DMS 273 (cell line): ENCODE measurements around the gene KRTAP10-7.
"Not testable (repeated sequence)": the region's sequence is repeated elsewhere in the genome, so short reads cannot be mapped to it uniquely, and the experiment has no call there.

Source experiments
- DNase-seq: peaks from one replicate; lab custom pipeline; 2025; ENCODE audit not compliant: unreplicated experiment; lab: John Stamatoyannopoulos, UW

KRTAP10-7 gene

DNA sequence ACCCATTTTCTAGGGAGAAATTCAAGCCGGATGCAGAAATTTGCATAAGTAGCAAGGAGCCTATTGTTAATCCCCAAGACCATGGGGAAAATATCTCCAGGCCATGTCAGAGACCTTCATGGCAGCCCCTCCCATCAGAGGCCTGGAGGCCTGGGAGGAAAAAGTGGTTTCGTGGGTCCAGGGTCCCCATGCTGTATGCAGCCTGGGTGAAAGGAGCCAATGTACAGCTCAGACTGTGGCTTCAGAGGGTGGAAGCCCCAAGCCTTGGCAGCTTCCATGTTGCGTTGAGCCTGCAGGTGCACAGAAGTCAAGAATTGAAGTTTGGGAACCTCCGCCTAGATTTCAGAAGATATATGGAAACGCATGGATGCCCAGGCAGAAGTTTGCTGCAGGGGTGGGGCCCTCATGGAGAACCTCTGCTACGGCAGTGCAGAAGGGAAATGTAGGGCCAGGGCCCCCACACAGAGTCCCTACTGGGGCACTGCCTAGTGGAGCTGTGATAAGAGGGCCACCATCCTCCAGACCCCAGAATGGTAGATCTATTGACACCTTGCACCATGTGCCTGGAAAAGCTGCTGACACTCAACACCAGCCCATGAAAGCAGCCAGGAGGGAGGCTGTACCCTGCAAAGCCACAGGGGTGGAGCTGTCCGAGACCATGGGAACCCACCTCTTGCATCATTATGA is 9.9 kb downstream of the KRTAP10-7 start:
- not testable (repeated sequence) for DNase-seq

DNA sequence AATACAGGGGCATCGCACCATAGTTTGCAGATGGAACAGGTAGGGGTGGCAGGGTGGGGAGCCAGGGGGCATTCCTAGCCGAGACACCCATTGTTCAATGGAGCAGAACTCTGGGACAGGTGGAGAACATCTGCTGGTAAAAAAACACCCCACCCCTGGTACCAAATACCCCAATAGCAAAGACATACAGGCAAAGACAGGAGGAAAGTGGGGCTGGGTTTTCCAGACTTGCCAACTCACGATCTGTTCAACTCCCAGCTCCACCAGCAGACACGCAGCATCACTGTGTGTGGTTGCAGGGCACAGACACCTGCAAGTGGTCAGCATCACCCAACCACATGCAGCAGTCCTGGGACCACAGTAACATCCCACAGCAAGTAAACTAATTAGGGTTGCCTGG is 11.2 kb downstream of the KRTAP10-7 start:
- no peak for DNase-seq

DNA sequence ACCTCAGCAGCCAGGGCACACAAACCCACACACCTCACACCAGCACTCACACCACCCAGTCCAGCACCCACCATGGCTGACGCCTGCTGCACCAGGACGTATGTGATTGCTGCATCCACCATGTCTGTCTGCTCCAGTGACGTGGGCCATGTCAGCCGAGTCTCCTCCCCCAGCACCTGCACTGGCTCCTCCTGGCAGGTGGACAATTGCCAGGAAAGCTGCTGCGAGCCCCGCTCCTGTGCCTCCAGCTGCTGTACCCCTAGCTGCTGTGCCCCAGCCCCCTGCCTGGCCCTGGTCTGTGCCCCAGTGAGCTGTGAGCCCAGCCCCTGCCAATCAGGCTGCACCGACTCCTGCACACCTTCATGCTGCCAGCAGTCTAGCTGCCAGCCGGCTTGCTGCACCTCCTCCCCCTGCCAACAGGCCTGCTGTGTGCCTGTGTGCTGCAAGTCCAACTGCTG is 11.7 kb downstream of the KRTAP10-7 start, which contains the start of gene KRTAP10-8:
Gene KRTAP10-8 (plus strand): TSS at position 51 of the 458 bp plus-strand sequence. CDS start 22 bp downstream, at position 73.
- peak; percentile 44 for DNase-seq

DNA sequence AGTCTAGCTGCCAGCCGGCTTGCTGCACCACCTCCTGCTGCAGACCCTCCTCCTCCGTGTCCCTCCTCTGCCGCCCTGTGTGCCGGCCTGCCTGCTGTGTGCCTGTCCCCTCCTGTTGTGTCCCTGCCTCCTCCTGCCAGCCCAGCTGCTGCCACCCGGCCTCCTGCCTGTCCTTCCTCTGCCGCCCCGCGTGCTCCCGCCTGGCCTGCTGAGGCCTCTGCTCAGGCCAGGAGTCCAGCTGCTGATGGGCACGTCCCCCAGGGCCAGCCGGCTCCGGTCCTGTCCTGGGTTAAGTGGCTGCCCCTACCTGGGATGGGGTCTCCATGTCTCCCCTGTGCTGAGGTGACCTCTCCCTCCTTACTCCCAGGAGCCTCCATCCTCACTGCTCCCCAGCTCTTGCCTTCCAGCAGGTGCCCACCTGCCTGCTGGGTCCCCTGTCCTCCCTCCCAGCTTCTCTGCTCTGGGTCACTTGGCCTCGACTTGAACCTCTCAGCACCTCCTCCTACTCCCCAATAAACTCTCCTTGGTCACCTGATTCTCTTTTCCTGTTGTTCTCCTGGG is 12.4 kb downstream of the KRTAP10-7 start:
- no peak for DNase-seq

DNA sequence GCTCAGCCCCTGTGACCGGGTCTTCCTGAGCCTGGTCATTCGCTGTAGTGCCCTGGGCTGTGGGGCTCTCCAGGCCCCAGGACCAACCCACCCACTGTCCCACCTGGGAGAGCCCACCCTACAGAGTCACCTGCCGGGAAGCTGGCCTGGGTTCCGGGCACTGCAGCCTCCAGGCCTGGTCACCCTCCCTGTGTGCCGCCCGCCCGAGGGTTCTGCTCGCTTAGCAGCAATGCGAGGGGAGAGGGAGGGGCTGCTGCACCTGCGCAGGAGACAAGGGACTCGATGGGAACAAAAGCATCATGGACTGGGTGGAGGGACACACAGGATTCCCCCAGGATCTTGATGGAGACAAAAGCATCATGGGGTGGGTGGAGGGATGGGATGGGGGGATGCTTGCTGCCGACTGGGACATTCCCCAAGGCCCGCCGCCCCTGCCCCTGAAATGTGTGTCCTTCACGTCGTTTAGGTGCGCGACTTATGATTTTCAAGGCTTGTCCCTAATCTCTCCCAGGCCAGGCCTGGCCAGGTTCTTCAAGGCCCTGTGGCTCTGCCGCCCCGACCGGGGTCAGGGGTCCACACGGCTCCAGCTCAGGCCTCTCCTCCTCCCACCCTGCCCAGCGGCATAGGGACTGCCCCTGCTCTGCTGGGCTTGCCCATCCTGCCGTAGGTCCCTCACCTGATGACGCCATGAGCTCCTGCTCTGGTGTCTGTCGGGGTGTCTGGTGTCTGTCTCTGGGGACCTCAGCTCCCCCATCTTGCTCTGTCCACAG is 13.2 kb downstream of the KRTAP10-7 start:
- no peak for DNase-seq

DNA sequence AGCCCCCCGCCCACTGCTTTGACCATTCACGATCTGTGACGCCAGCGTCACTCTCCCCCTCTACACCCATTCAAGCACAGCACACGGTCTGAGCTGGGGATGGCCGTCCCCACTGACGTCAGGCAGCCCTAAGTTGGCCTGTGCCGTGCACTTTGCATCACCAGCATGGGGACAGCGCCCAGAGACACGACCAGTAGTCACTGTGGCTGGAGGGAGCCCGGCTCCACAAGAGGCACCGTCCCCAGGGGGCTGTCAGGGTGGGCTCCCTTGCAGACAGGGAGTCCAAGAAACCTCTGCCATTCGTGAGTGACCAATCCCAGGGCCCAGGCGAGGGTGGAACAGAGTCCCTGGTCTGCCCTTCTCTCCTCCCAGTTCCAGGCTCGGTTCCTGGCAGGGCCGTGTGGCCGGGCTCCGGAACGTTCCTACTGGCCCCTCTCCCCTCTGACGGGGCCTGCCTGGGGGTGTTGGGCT is 13.8 kb downstream of the KRTAP10-7 start:
- no peak for DNase-seq

DNA sequence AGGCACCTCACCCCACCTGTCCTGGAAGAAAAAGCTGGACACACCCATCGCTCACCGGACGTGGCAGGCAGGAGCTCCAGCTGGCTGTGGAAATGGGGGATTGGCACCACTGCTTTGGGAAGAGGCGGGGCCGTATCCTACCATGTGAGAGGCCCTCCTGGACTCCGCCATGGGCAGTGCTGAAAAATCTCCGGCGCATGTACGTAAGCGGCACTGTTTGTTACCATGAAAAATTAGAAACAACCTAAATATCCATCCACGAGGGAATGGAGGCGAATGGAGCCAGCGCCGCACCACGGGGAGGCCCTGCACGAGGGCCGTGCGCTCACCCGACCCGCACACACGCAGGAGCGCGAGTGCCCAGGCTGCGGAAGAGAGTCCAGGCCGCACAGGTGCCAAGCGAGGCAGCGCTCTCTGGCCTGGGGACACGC is 14.6 kb downstream of the KRTAP10-7 start:
- no peak for DNase-seq

DNA sequence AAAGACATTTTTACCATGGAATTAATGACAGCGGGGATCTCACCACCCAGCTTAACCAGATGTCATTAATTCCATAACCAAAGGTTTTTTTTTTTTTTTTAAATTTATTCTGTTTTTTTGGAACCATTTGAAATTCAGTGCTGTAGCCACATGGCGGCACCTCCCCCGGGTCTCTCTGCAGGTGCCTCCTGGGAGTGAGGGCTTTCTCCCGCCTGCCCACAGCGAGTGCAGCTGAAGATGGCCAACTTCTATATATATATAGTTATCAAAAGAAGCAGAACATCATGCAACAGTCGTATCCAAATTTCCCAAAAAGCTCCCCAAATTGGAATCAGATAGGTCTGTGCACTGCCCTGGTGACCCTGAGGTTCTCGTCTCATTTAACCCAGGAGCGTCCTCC is 15.1 kb downstream of the KRTAP10-7 start:
- DNase-seq: no peak

DNA sequence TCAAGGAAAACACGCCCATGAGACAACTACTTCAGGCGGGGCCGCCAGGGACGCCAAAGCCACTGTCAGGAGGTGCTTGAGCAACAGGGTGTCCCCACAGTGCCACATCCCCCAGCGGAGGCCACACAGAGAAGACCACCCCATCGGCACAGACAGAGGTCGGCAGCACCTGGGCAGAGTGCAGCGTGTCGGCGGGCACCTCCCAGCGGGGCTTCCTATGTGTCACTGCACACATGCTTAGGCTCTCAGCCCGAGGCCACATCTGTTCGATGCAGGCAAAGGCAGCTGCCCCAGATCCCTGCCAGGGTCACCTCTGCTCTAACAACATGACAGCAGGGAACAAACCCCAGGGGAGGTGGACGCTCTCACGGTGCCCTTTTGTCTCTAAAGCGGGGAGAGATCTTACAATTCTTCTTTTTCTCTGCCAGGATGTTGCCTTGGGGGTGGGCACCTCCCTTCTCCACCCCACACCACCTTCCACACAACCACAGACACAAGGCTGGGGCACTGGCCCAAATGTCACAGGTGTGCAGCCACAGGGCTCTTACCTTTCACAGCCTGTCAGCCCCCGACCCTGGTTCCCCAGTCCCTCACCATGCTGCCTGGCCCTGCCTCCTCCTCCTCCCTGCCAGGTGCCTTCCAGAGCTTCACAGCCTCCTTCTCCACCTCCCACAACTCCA is 15.7 kb downstream of the KRTAP10-7 start:
- peak; percentile 59 for DNase-seq

DNA sequence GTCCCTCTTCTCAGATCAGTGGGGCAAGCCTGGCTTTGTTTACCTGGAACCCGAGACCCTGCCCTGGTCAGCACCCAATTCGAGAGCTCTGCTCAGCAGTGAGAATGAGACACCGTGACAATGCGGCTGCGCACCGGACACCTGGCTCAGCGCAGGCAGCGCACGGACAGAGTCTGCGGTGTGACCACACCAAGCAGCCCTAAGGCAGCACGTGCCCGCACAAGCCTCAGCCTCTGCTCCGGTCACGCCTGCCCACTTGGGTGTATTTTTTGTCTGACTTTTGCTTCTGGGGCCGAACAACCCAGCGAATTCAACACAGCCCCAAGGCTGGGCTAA is 16.2 kb downstream of the KRTAP10-7 start:
- DNase-seq: no peak

DNA sequence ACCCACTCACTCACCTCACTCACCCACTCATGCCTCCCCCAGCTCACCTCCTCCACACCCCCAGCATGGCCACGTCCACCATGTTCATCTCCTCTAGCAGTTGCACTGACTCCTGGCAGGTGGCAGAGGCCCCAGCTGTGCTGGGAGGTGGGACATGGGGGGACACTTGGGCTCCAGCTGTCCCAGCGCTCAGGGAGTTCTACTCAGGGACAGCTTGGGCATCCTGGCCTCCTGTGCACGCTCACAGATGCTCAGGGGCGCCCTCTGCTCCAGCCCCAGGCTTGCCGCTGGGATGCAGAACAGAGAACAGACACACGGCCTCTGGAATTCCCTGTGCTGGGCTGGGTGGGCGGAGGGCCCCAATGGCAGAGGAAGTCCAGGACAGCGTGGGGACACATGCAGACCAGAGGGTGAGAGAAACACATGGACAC is 16.7 kb downstream of the KRTAP10-7 start:
- DNase-seq: no peak

DNA sequence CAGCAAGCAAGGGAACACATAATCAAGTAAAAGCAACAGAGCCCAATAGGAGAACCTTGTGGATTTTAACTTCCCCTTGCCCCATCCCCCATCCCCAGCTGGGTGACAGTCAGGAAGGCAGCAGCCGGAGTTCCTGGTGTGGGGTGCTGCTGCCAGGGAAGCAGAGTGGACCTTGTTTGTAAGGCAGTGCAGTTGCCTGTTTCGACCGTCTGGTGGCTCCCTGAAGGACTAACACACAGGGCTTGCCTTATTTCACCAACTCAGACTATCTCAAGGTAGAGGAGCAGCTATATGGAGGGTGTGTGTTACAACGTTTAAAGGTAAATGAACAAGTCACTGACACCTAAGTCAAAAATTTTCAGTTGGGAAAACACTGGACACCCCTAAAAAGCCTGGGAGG is 18.1 kb downstream of the KRTAP10-7 start:
- no peak for DNase-seq

DNA sequence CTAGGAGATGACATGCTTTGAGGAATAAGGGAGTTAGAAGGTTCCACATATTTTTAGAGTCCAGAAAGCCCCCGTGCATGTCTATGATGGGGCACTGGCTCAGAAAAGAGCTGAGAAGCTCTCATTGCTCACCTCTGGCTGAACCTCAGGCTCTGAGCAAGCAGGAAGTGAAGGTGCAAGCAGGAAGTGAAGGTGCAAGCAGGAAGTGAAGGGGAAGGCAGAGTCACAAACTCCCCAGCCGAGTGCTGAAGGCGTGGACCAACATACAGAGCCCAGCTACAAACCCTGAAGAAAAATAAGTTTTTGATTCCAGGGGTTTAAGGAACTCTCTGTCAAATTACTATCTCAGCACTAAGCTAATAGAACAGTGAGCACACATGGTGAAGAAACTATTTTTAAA is 18.5 kb downstream of the KRTAP10-7 start:
- DNase-seq: no peak

DNA sequence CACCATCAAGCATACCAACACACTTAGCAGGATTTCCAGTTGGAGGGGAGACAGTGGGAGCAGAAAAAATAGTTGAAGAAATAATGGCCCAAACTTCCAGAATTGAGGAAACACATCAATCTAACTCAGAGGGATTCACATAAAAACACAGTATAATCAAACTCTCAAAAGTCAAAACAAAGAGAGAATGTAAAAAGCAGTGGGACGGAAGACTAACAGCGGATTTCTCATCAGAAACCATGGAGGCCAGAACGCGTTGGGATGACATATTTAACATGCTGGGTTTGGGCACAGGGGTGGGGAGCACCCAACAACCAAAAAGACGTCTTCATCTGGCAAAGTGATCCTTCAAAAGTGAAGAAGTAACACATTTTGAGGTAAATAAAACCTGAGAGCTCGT is 19.5 kb downstream of the KRTAP10-7 start:
- DNase-seq: no peak

DNA sequence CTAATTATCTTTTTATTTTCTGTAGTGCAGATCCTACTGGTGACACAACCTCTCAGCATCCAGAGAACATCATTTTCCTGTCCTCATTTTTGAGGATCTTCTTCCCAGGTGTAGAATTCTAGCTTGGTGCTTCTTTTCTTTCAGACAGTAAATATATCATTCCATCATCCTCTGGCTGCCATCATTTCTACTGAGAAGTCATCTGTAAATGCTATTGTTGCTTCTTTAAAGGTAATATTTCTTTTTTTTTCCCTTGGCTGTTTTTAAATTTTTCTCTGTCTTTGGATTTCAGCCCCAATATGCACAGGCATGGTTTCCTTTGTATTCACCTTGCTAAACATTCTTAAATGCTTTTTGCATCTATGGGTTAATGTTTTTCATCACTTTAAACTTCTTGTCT is 23.2 kb downstream of the KRTAP10-7 start:
- no peak for DNase-seq

DNA sequence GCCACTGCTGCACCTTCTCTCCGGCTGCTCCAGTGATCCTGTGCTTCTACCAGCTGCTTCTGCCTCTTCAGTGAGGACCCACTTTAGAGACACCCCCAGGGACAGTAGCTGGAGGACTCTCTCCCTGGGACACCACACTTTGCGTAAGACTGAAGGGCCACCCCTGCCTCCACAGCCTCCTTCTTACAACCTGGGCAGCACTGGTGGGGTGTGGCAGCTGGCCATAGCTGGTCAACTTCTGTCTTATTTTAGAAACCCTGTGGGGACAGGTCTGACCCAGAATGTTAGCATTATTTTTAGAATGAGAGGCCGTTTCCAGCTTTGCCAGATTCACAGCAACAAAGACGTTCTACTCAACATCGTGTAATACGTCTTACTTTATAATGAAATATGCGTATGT is 25.4 kb downstream of the KRTAP10-7 start:
- DNase-seq: no peak

DNA sequence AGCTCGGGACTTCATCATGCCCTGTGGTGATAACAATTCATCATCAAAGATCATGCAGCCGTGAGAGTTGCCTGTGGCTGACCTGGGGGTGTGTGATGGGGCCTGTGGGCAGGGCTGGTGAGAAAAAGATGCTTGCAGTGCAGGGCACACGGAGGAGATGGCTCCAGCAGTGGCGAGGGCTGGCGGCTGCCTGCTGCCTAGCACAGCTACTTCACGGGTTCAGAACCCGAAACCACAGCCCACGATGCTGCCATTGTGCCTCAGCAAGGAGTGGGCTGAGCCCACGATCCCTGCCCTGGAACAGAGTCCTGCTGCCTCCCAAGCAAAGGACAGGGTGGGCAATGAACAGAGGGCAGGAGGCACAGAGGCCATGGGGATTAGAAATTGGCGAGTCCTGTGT is 25.9 kb downstream of the KRTAP10-7 start:
- no peak for DNase-seq

DNA sequence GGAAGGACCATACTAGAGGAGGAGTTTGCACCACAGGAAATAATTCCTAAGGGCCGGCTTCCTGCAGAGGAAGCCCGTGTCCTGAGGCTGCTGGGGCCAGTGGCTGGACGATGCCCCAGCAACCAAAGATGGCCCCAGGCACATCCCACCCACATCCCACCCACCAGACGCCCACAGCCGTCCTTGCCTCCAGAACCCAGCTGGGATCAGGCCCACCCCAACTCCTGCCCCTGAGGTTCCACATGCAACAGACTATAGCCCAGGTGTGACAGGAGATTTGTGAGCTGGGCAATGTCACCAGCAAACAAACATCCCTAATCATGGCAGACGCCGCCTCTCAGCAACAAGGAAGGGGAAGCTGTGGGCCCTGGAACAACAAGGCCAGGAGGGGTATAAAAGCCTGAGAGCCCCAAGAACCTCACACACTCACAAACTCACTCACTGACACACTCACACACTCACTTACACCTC is 26.3 kb downstream of the KRTAP10-7 start, which contains the start of gene KRTAP10-9:
Gene KRTAP10-9 (plus strand): TSS at position 421 of the 471 bp plus-strand sequence. CDS start 79 bp downstream, outside the sequence.
- no peak for DNase-seq

DNA sequence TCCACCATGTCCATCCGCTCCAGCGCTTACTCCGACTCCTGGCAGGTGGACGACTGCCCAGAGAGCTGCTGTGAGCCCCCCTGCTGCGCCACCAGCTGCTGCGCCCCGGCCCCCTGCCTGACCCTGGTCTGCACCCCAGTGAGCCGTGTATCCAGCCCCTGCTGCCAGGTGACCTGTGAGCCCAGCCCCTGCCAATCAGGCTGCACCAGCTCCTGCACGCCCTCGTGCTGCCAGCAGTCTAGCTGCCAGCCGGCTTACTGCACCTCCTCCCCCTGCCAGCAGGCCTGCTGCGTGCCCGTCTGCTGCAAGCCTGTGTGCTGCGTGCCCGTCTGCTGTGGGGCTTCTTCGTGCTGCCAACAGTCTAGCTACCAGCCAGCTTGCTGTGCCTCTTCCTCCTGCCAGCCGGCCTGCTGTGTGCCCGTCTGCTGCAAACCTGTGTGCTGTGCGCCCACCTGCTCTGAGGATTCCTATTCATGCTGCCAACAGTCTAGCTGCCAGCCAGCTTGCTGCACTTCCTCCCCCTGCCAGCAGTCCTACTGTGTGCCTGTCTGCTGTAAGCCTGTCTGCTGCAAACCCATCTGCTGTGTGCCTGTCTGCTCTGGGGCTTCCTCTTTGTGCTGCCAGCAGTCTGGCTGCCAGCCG is 26.9 kb downstream of the KRTAP10-7 start:
- DNase-seq: peak; percentile 65

DNA sequence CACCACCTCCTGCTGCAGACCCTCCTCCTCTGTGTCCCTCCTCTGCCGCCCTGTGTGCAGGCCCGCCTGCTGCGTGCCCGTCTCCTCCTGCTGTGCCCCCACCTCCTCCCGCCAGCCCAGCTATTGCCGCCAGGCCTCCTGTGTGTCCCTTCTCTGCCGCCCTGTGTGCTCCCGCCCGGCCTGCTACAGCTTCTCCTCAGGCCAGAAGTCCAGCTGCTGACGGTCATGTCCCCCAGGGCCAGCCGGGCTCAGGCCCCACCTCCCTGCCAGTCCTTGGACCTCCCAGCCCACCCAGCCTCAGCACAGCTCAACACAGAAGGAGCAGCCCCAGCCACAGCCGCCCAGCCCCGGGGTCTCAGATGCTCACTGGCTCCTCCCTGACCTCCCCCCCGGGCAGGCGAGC is 27.4 kb downstream of the KRTAP10-7 start:
- DNase-seq: not testable (repeated sequence)
